HUES64 (cell line): ENCODE measurements around the gene CENPF.
"Not testable (repeated sequence)": the region's sequence is repeated elsewhere in the genome, so short reads cannot be mapped to it uniquely, and the experiment has no call there.

Source experiments
- H3K27ac ChIP-seq: 2 replicates; pipeline ENCODE4 v1.7.0; 2013; ENCODE audit warnings: low read depth, low read length, inconsistent platforms
- H3K27me3 ChIP-seq: 2 replicates; pipeline ENCODE4 v1.6.1; 2013; ENCODE audit warnings: mild to moderate bottlenecking, low read length; ENCODE audit not compliant: insufficient read depth
- H3K36me3 ChIP-seq: 2 replicates; pipeline ENCODE4 v1.6.1; 2013; ENCODE audit warnings: mild to moderate bottlenecking, low read length; ENCODE audit not compliant: insufficient read depth
- H3K4me1 ChIP-seq: 2 replicates; pipeline ENCODE4 v1.6.1; 2013; ENCODE audit warnings: mild to moderate bottlenecking, low read length, moderate library complexity; ENCODE audit not compliant: insufficient read depth
- H3K4me3 ChIP-seq: 2 replicates; pipeline ENCODE4 v1.5.1; 2013; ENCODE audit warnings: mild to moderate bottlenecking, low read length, moderate library complexity
- H3K9ac ChIP-seq: 2 replicates; pipeline ENCODE4 v1.6.1; 2013; ENCODE audit warnings: mild to moderate bottlenecking, low read depth, low read length
- H3K9me3 ChIP-seq: 2 replicates; pipeline ENCODE4 v1.6.1; 2013; ENCODE audit warnings: low read depth, low read length; ENCODE audit not compliant: insufficient read depth
- WGBS: fragments of 150-250, 120-280 bp; methylation state at CpG from one replicate; pipeline ENCODE4 v1.1.7; 2013; ENCODE audit warnings: missing lambda C conversion rate; 5-methylcytosine and 5-hydroxymethylcytosine counted together

CENPF gene

GRCh38 chr1:214608216-214608783, 5.3 kb downstream of the CENPF start:
- WGBS, result 95% methylated on average over 45 of the region's 45 CpGs
- H3K36me3 ChIP-seq, result peaks cover 22% of the 10 kb centered on the region
- not testable (repeated sequence) for H3K27ac ChIP-seq, H3K27me3 ChIP-seq, H3K9ac ChIP-seq, H3K9me3 ChIP-seq, H3K4me3 ChIP-seq, H3K4me1 ChIP-seq

- not testable (repeated sequence) for H3K27me3 ChIP-seq, H3K9me3 ChIP-seq, H3K4me3 ChIP-seq, H3K9ac ChIP-seq, H3K4me1 ChIP-seq, H3K27ac ChIP-seq
- WGBS, result 97% methylated on average over 40 of the region's 43 CpGs
- peaks cover 27% of the 10 kb centered on the region for H3K36me3 ChIP-seq
These were observed 5.8 kb downstream of the CENPF start for GRCh38 chr1:214608817-214609216.

GRCh38 chr1:214609692-214610091, 6.7 kb downstream of the CENPF start:
- H3K27me3 ChIP-seq, result no peaks in the 10 kb centered on the region
- WGBS, result 94% methylated on average over 1 of the region's 1 CpG
- H3K9ac ChIP-seq, result no peak overlapping the region
- H3K4me1 ChIP-seq, result peaks cover 5% of the 10 kb centered on the region
- H3K27ac ChIP-seq, result no peak overlapping the region
- H3K9me3 ChIP-seq, result no peaks in the 10 kb centered on the region; the same call in 1 of the 2 replicates
- H3K4me3 ChIP-seq, result no peak overlapping the region
- peaks cover 35% of the 10 kb centered on the region for H3K36me3 ChIP-seq

- H3K36me3 ChIP-seq, result peaks cover 35% of the 10 kb centered on the region
- H3K9ac ChIP-seq, H3K9me3 ChIP-seq, H3K27me3 ChIP-seq, H3K4me3 ChIP-seq, H3K4me1 ChIP-seq, H3K27ac ChIP-seq: not testable (repeated sequence)
These were observed 7.1 kb downstream of the CENPF start for GRCh38 chr1:214610136-214610535.

GRCh38 chr1:214615109-214615508, 12.1 kb downstream of the CENPF start:
- Histone ChIP-seq H3K9me3 (no peaks in the 10 kb centered on the region), H3K27me3 (no peaks in the 10 kb centered on the region), H3K27ac (no peak overlapping the region), H3K36me3 (peaks cover 70% of the 10 kb centered on the region), H3K4me3 (no peak overlapping the region), H3K4me1 (no peaks in the 10 kb centered on the region), H3K9ac (no peak overlapping the region)
- WGBS, result 98% methylated on average over 5 of the region's 6 CpGs

- H3K9ac ChIP-seq, result no peak overlapping the region
- no peaks in the 10 kb centered on the region for H3K27me3 ChIP-seq
- no peaks in the 10 kb centered on the region for H3K4me1 ChIP-seq
- no peak overlapping the region for H3K27ac ChIP-seq
- H3K9me3 ChIP-seq, result no peaks in the 10 kb centered on the region
- peaks cover 78% of the 10 kb centered on the region for H3K36me3 ChIP-seq
- WGBS, result 96% methylated on average over 3 of the region's 3 CpGs
- no peak overlapping the region for H3K4me3 ChIP-seq
These were observed 12.9 kb downstream of the CENPF start for GRCh38 chr1:214615871-214616270.

GRCh38 chr1:214617246-214617645, 14.3 kb downstream of the CENPF start:
- WGBS, result 97% methylated on average over 4 of the region's 4 CpGs
- no peaks in the 10 kb centered on the region for H3K27me3 ChIP-seq
- H3K27ac ChIP-seq, result no peak overlapping the region
- H3K4me1 ChIP-seq, result no peaks in the 10 kb centered on the region
- H3K36me3 ChIP-seq, result peaks cover 92% of the 10 kb centered on the region
- H3K9me3 ChIP-seq, result no peaks in the 10 kb centered on the region
- no peak overlapping the region for H3K4me3 ChIP-seq
- H3K9ac ChIP-seq, result no peak overlapping the region

GRCh38 chr1:214617843-214618242, 14.8 kb downstream of the CENPF start:
- H3K9ac ChIP-seq, result no peak overlapping the region
- H3K4me3 ChIP-seq, result no peak overlapping the region
- H3K27ac ChIP-seq, result no peak overlapping the region
- H3K36me3 ChIP-seq, result peaks cover 96% of the 10 kb centered on the region
- H3K27me3 ChIP-seq, result no peaks in the 10 kb centered on the region
- H3K4me1 ChIP-seq, result no peaks in the 10 kb centered on the region
- no peaks in the 10 kb centered on the region for H3K9me3 ChIP-seq
- 100% methylated on average over 5 of the region's 6 CpGs for WGBS

- Histone ChIP-seq H3K4me3 (no peak overlapping the region), H3K27ac (no peak overlapping the region), H3K4me1 (no peaks in the 10 kb centered on the region), H3K9me3 (no peaks in the 10 kb centered on the region), H3K9ac (no peak overlapping the region), H3K27me3 (no peaks in the 10 kb centered on the region), H3K36me3 (peaks cover 96% of the 10 kb centered on the region)
- WGBS, result 95% methylated on average over 2 of the region's 2 CpGs
These were observed 18.2 kb downstream of the CENPF start for GRCh38 chr1:214621236-214621635.

- Histone ChIP-seq H3K27me3 (no peaks in the 10 kb centered on the region), H3K9ac (no peak overlapping the region), H3K9me3 (no peaks in the 10 kb centered on the region), H3K27ac (no peak overlapping the region), H3K4me1 (no peaks in the 10 kb centered on the region), H3K4me3 (no peak overlapping the region), H3K36me3 (peaks cover 86% of the 10 kb centered on the region)
- WGBS, result no CpG with 5 or more reads among the region's 1 CpG
These were observed 20.4 kb downstream of the CENPF start for GRCh38 chr1:214623430-214623829.

GRCh38 chr1:214632091-214632490, 29.1 kb downstream of the CENPF start:
- no peaks in the 10 kb centered on the region for H3K4me1 ChIP-seq
- WGBS, result 94% methylated on average over 4 of the region's 4 CpGs
- no peak overlapping the region for H3K27ac ChIP-seq
- no peak overlapping the region for H3K9ac ChIP-seq
- H3K9me3 ChIP-seq, result no peaks in the 10 kb centered on the region
- no peak overlapping the region for H3K4me3 ChIP-seq
- no peaks in the 10 kb centered on the region for H3K27me3 ChIP-seq
- H3K36me3 ChIP-seq, result peaks cover 87% of the 10 kb centered on the region

GRCh38 chr1:214633686-214634085, 30.7 kb downstream of the CENPF start:
- no peak overlapping the region for H3K9ac ChIP-seq
- WGBS, result 93% methylated on average over 5 of the region's 5 CpGs
- H3K27me3 ChIP-seq, result no peaks in the 10 kb centered on the region
- peaks cover 98% of the 10 kb centered on the region for H3K36me3 ChIP-seq
- H3K9me3 ChIP-seq, result no peaks in the 10 kb centered on the region
- H3K4me3 ChIP-seq, result no peak overlapping the region
- no peak overlapping the region for H3K27ac ChIP-seq
- H3K4me1 ChIP-seq, result no peaks in the 10 kb centered on the region
